OCI-LY7 (cell line): Measurements from ENCODE around the gene WDR18. TPM values are rescaled to one million over a fixed set of nuclear protein-coding genes. Genes with fewer than 3 reads are reported as not detected.

Experiments used
- BruUV-seq: library from RNA; stranded (reverse); fragments of 400-500 nt; replicated peaks from 2 replicates; lab custom pipeline; 2021; lab: Mats Ljungman, UMichigan
- CTCF ChIA-PET: fragments of 300-600 bp; sonication (Branson Sonifier 250); formaldehyde crosslinking; loops from one replicate; lab custom pipeline; 2022; ENCODE audit warnings: antibody characterized with exemption; ENCODE audit not compliant: unreplicated experiment; lab: Charles Lee
- POLR2A ChIA-PET: fragments of 300-600 bp; sonication (Branson Sonifier 250); formaldehyde crosslinking; loops from one replicate; lab custom pipeline; 2022; ENCODE audit warnings: antibody characterized with exemption; lab: Charles Lee
- DNase-seq: peaks from one replicate; pipeline ENCODE4 v3.0.0-alpha.2; 2015; ENCODE audit warnings: low spot score
- H2AFZ ChIP-seq: fragments of 200-600 bp; sonication (generic), shearing (Covaris generic); 2 replicates; pipeline ENCODE4 v1.6.1; 2014; ENCODE audit warnings: mild to moderate bottlenecking, antibody characterized with exemption, low read length, moderate library complexity
- H3K27ac ChIP-seq: fragments of 200-600 bp; sonication (generic); 2 replicates; pipeline ENCODE4 v1.5.1; 2014; ENCODE audit warnings: mixed run types, low read depth, mild to moderate bottlenecking, moderate library complexity, low read length, inconsistent platforms; ENCODE audit not compliant: poor library complexity, severe bottlenecking
- H3K36me3 ChIP-seq: fragments of 200-600 bp; sonication (generic); 2 replicates; pipeline ENCODE4 v1.6.1; 2014; ENCODE audit warnings: mild to moderate bottlenecking, antibody characterized with exemption, low read length, moderate library complexity, mixed read lengths; ENCODE audit not compliant: insufficient read depth
- H3K4me1 ChIP-seq: fragments of 200-600 bp; sonication (generic); 2 replicates; pipeline ENCODE4 v1.5.1; 2014; ENCODE audit warnings: mild to moderate bottlenecking, low read length; ENCODE audit not compliant: insufficient read depth, poor library complexity, severe bottlenecking
- H3K4me2 ChIP-seq: fragments of 200-600 bp; sonication (generic); 2 replicates; pipeline ENCODE4 v1.6.1; 2014; ENCODE audit warnings: mild to moderate bottlenecking, low read length
- H3K4me3 ChIP-seq: fragments of 200-600 bp; sonication (generic); 2 replicates; pipeline ENCODE4 v1.5.1; 2014; ENCODE audit warnings: mild to moderate bottlenecking, low read depth, low read length; ENCODE audit not compliant: poor library complexity, severe bottlenecking
- H3K79me2 ChIP-seq: fragments of 200-600 bp; sonication (generic); 2 replicates; pipeline ENCODE4 v1.6.1; 2016; ENCODE audit warnings: low read depth, mild to moderate bottlenecking, low read length, moderate library complexity, mixed read lengths; ENCODE audit not compliant: insufficient read depth
- H3K9me2 ChIP-seq: fragments of 200-600 bp; sonication (generic); 2 replicates; pipeline ENCODE4 v1.6.1; 2016; ENCODE audit warnings: mild to moderate bottlenecking, low read length, mixed read lengths; ENCODE audit not compliant: insufficient read depth
- H3K9me3 ChIP-seq: fragments of 200-600 bp; sonication (generic); 2 replicates; pipeline ENCODE4 v1.6.1; 2014; ENCODE audit warnings: mild to moderate bottlenecking, mixed run types, low read length, mixed read lengths
- H4K20me1 ChIP-seq: fragments of 200-600 bp; sonication (generic); 2 replicates; pipeline ENCODE4 v1.6.1; 2014; ENCODE audit warnings: mild to moderate bottlenecking, antibody characterized with exemption, low read length, moderate library complexity, mixed read lengths; ENCODE audit not compliant: insufficient read depth
- CTCF ChIP-seq: fragments of 200-600 bp; sonication (generic); conservative IDR thresholded peaks from 2 replicates; pipeline ENCODE4 v1.5.1; 2014; ENCODE audit warnings: mild to moderate bottlenecking, antibody characterized with exemption, low read length, moderate library complexity, mixed read lengths
- EZH2phosphoT487 ChIP-seq: fragments of 200-600 bp; sonication (generic); IDR thresholded peaks from 2 replicates; pipeline ENCODE4 v1.6.1; 2018; ENCODE audit warnings: low read depth, borderline replicate concordance, mild to moderate bottlenecking, mixed run types, antibody characterized with exemption, low read length, moderate library complexity, mixed read lengths
- intact Hi-C: fragments of 100-400 bp; cut with micrococcal nuclease; formaldehyde crosslinking; loops from one replicate; pipeline ENCODE4 v1.10.0; 2022; ENCODE audit not compliant: unreplicated experiment
- total RNA-seq, 2 experiments: library from RNA; depleted of rRNA in 1 of 2; stranded (reverse); fragments of >200 nt in 1 of 2; shearing (Covaris generic) in 1 of 2; gene quantifications; 2 replicates each; pipeline ENCODE4 v1.2.3, GENCODE V29; 2014 to 2022

Gene WDR18
- total RNA-seq, 2 experiments from 2014 or later: 51.4 to 74.7 TPM

GRCh38 chr19:1002600-1002999 is 18.5 kb downstream of the WDR18 start:
- Histone ChIP-seq H2AFZ (no peak overlapping the region), H3K4me2 (no peak overlapping the region), H3K36me3 (peaks cover 13% of the 10 kb centered on the region), H3K79me2 (no peaks in the 10 kb centered on the region), H3K4me3 (no peak overlapping the region), H4K20me1 (no peaks in the 10 kb centered on the region), H3K27ac (no peak overlapping the region), H3K9me3 (no peaks in the 10 kb centered on the region), H3K9me2 (no peaks in the 10 kb centered on the region), H3K4me1 (no peaks in the 10 kb centered on the region)
- ChIA-PET POLR2A (interaction anchor here (0.5 to 0.7 kb wide), 2 partner anchors 15 to 238 kb away, joined by 3 read pairs; no protein-coding TSS in a partner anchor), CTCF (no interaction called here)
- DNase-seq: no peak
- intact Hi-C loops: no loop called here
- no peak for TF ChIP-seq EZH2phosphoT487
- no peak for TF ChIP-seq CTCF
- no TSS peak for BruUV-seq

DNA sequence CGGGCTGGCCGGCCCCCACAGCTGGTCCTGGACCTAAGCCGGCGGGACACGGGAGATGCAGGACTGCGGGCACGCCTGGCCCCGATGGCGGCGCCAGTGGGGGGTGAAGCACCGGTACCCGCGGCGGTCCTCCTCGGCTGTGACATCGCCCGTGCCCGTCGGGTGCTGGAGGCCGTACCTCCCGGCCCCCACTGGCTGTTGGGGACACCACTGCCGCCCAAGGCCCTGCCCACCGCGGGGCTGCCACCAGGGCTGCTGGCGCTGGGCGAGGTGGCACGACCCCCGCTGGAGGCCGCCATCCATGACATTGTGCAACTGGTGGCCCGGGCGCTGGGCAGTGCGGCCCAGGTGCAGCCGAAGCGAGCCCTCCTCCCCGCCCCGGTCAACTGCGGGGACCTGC is 19.1 kb downstream of the WDR18 start:
- H3K36me3 ChIP-seq: peaks cover 13% of the 10 kb centered on the region
- H3K79me2 ChIP-seq: no peaks in the 10 kb centered on the region
- ChIA-PET POLR2A (interaction anchor here (0.7 kb wide), 1 partner anchor 14 kb away, joined by 3 read pairs; no protein-coding TSS in a partner anchor), CTCF (no interaction called here)
- no peak for DNase-seq
- H4K20me1 ChIP-seq: no peaks in the 10 kb centered on the region
- H2AFZ ChIP-seq: no peak overlapping the region
- no peak overlapping the region for H3K4me3 ChIP-seq
- intact Hi-C loops: no loop called here
- H3K4me1 ChIP-seq: no peaks in the 10 kb centered on the region
- H3K4me2 ChIP-seq: no peak overlapping the region
- H3K9me3 ChIP-seq: no peaks in the 10 kb centered on the region
- no peaks in the 10 kb centered on the region for H3K9me2 ChIP-seq
- H3K27ac ChIP-seq: no peak overlapping the region
- TF ChIP-seq EZH2phosphoT487 (no peak), CTCF (no peak)
- BruUV-seq: no TSS peak

DNA sequence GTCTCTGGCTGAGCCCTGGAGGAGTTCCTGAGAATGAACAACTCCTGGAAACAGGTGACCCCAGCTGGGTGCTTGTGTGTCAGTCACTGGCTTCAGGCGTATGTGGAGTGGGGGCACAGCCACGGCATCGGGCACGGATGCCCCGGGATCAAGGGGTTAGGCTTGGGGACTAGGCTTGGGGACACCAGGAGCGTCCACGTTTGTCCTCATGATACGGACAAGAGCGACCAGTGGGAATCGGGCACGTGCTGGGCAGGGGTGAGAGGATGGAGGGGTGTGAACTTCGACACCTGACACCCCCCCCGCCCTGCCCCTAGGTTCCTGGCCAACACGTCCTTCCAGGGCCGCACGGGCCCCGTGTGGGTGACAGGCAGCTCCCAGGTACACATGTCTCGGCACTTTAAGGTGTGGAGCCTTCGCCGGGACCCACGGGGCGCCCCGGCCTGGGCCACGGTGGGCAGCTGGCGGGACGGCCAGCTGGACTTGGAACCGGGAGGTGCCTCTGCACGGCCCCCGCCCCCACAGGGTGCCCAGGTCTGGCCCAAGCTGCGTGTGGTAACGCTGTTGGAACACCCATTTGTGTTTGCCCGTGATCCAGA is 20.2 kb downstream of the WDR18 start:
- intact Hi-C loops: no loop called here

More for the DNA sequence above, 20.2 kb downstream of the WDR18 start:
- no peak overlapping the region for H3K4me3 ChIP-seq
- no peaks in the 10 kb centered on the region for H3K9me2 ChIP-seq
- TF ChIP-seq CTCF (no peak), EZH2phosphoT487 (no peak)
- peaks cover 23% of the 10 kb centered on the region for H3K36me3 ChIP-seq
- no peak for DNase-seq
- ChIA-PET POLR2A (no interaction called here), CTCF (no interaction called here)
- H4K20me1 ChIP-seq: no peaks in the 10 kb centered on the region
- H3K79me2 ChIP-seq: no peaks in the 10 kb centered on the region
- BruUV-seq: no TSS peak
- H3K4me1 ChIP-seq: no peaks in the 10 kb centered on the region
- no peak overlapping the region for H2AFZ ChIP-seq
- no peaks in the 10 kb centered on the region for H3K9me3 ChIP-seq
- no peak overlapping the region for H3K27ac ChIP-seq
- no peak overlapping the region for H3K4me2 ChIP-seq
